UCSD-AML1 (cell line): Measurements from ENCODE around the gene CENPA.
A peak's percentile ranks its signal among the peaks of the same experiment; 100 is the strongest.
"Not testable (repeated sequence)": the region's sequence is repeated elsewhere in the genome, so short reads cannot be mapped to it uniquely, and the experiment has no call there.

ENCODE experiments used
- DNase-seq: peaks from one replicate; lab custom pipeline; 2025; ENCODE audit not compliant: unreplicated experiment; lab: John Stamatoyannopoulos, UW

The CENPA gene

DNA sequence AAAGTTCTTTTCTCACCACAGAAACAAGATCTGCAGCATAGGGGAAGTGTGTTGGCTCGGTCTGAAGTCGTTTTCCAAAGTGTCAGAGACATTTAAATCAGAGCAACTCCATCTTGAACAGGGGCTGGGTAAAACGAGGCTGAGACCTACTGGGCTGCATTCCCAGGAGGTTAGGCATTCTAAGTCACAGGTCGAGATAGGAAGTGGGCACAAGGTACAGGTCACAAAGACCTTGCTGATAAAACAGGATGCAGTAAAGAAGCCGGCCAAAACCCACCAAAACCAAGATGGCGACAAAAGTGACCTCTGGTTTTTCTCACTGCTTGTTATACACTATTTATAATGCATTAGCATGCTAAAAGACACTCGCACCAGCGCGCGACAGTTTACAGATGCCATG, 24.9 kb upstream of the CENPA start:
- DNase-seq, result not testable (repeated sequence)

DNA sequence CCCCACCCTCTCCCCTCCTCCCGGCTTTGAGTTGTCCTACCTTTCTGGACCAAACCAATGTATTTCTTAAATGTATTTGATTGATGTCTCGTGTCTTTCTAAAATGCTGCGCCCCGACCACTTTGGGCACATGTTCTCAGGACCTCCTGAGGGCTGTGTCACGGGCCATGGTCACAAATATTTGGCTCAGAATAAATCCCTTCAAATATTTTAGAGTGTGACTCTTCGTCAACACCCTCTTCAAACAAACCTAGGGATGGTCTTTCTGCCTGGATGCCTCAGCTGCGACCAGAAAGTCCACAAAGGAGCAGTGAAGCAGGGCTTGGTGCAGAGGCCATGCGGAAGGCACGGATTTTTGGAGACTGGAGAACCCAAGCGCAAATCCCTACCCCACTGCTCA, 22.8 kb upstream of the CENPA start:
- DNase-seq, result no peak

GRCh38 chr2:26764078-26764887, 21.6 kb upstream of the CENPA start, which contains the start of gene SLC35F6:
Gene SLC35F6 (plus strand): TSS chr2:26764284. CDS start chr2:26764350, 66 bp downstream.
- DNase-seq, result peak; percentile 74

- no peak for DNase-seq
Measured at GRCh38 chr2:26764906-26765305, 20.9 kb upstream of the CENPA start.

- DNase-seq, result no peak
Measured at GRCh38 chr2:26765475-26766200, 20.2 kb upstream of the CENPA start.

- peak; percentile 54 for DNase-seq
Measured at GRCh38 chr2:26767129-26767528, 18.7 kb upstream of the CENPA start.

- peak; percentile 32 for DNase-seq
Measured at GRCh38 chr2:26767894-26768487, 17.9 kb upstream of the CENPA start.

DNA sequence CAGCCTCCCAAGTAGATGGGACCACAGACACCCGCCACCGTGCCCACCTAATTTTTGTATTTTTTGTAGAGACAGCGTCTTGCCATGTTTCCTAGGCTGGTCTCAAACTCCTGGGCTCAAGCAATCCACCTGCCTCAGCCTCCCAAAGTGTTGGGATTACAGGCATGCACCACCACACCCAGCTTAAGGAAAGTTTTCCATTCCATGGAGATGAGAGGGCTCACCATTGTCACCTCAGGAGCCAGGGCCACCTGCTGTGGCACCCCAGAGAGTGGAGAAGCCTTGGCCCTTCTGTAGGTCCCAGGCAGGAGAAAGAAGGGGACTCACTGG, 17.1 kb upstream of the CENPA start:
- DNase-seq, result no peak

GRCh38 chr2:26769089-26769761, 16.6 kb upstream of the CENPA start:
- DNase-seq, result peak; percentile 88

GRCh38 chr2:26770986-26771586, 14.8 kb upstream of the CENPA start:
- DNase-seq, result peak; percentile 20

GRCh38 chr2:26772064-26773001, 13.5 kb upstream of the CENPA start:
- peak; percentile 27 for DNase-seq

- no peak for DNase-seq
Measured at GRCh38 chr2:26776195-26776800, 9.6 kb upstream of the CENPA start.

DNA sequence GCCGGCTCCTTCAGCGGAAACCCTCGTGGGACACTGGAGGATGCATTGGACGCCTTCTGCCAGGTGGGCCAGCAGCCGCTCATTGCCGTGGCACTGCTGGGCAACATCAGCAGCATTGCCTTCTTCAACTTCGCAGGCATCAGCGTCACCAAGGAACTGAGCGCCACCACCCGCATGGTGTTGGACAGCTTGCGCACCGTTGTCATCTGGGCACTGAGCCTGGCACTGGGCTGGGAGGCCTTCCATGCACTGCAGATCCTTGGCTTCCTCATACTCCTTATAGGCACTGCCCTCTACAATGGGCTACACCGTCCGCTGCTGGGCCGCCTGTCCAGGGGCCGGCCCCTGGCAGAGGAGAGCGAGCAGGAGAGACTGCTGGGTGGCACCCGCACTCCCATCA, 7.8 kb upstream of the CENPA start:
- DNase-seq, result no peak

DNA sequence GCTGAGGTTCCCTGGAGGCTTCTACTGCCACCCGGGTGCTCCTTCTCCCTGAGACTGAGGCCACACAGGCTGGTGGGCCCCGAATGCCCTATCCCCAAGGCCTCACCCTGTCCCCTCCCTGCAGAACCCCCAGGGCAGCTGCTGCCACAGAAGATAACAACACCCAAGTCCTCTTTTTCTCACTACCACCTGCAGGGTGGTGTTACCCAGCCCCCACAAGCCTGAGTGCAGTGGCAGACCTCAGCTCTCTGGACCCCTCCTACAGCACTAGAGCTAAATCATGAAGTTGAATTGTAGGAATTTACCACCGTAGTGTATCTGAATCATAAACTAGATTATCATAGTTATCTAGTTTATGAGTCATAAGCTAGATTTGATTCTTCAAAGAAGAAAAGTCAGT, 7.3 kb upstream of the CENPA start:
- DNase-seq, result no peak

- DNase-seq, result no peak
Measured at GRCh38 chr2:26780203-26780760, 5.6 kb upstream of the CENPA start.

GRCh38 chr2:26782876-26783704, 2.8 kb upstream of the CENPA start:
- DNase-seq, result no peak

GRCh38 chr2:26784570-26785234, 1.2 kb upstream of the CENPA start:
- no peak for DNase-seq
